NCI-H1417 treated with DMSO at 0.1 percent for 48 hours (cell line): ENCODE results near the gene C9orf40.

Experiments
- DNase-seq: peaks from one replicate; lab custom pipeline; 2025; lab: John Stamatoyannopoulos, UW

The C9orf40 gene

GRCh38 chr9:74940600-74940999, 12.1 kb downstream of the C9orf40 start:
- no peak for DNase-seq

DNA sequence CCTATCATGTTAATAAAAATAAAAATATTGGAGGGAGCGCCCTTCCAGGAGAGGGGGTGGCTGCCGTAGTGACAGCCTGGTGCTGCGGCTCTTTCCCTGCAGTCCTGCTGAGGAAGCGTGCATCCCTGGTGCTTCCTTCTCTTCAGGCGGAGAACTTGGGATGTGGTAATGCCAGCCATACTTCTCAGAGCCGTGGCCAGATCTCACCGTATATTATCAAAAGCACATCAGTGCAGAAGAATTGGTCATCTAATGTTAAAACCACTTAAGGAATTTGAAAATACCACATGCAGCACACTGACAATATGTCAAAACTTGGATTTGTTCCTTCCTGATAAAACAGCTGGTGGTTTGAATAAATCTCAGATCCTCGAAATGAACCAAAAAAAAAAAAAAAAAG, 17.7 kb downstream of the C9orf40 start:
- DNase-seq: no peak

GRCh38 chr9:74921737-74922136, 31.0 kb downstream of the C9orf40 start:
- no peak for DNase-seq

DNA sequence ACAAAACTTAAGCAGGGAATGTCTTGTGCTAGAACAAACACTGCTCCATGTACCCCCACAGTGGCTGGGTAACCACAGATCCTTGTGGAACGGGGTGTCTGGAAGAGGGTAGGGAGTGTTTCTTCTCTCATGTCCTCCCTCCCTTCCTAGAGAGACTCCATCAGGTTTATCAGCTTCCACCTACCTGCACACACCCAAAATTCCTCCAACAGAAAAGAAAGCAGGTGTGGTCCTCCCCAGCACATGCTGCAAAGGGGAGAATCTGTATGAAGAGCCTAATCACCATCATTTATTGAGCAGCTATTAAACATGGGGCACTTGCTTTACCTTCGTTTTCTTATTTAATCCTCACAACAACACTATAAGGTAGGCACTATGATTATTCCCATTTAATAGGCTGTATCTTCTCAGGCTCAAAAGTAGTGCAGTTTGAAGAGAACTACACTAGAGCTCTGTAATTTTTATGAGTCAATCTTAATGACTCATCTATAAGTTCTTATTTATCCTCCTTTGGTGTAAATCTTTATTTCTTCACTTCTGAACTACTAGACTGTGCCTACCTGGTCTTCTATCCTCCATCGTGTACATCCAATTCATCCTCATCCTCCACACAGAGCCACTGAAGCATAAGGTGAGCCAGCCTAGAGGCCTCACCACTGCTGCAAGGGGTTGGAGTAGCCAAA, 31.6 kb downstream of the C9orf40 start:
- no peak for DNase-seq

DNA sequence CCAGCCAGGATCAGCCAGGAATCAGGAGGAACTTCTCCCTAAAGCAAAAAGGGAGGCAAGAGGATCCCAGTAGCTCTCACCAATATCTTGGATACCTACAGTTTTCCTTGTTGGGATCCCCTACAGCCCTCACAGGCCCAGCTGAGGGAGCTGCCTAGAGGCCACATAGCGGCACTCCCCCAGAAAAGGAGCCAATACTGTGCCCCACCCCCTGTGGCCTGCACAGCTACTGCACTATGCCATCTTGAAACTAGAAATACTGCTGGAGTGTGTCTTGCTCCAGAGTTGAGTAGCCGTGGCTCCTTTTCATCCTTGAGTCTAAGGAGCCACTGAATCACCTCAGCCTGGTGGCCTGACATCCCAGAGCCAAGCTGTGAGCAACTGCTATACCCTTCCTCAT, 42.7 kb downstream of the C9orf40 start:
- DNase-seq: no peak

GRCh38 chr9:74908665-74909064, 44.0 kb downstream of the C9orf40 start:
- no peak for DNase-seq

GRCh38 chr9:74907085-74907484, 45.6 kb downstream of the C9orf40 start:
- DNase-seq: no peak

DNA sequence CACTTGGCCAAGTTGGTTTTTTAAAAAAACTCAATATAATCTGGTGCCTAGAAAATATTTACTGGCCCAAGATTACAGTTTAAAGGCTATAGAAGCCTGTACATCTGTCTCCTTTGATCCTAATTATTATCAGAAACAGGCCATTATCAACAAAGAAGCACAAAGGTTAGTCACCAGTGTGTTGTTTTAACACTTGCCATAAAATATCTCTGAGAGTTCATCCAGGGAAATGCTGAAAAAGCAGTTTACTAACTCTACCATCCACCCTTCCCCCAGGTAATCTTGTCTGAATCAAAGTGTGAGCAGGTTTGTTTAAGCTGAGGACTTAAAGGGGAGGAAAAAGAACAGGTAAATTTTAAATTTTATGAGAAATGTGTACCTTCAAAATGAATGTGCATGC, 51.7 kb downstream of the C9orf40 start:
- no peak for DNase-seq
